ENCODE measurements around the gene RGS6. TPM values are rescaled to one million over a fixed set of nuclear protein-coding genes. Genes with fewer than 3 reads are reported as not detected.

The RGS6 gene
- total RNA-seq, 6 donors from 2014 or later, result 0.83 to 12.9 (median 2.2) TPM; not detected in 1

- 75 to 82% methylated on average over 4 to 5 of the region's 5 CpGs for WGBS, 2 donors
- Histone ChIP-seq H3K9me3 (no peaks in the 10 kb centered on the region), H3K4me1 (no peaks in the 10 kb centered on the region), H3K27me3 (no peaks in the 10 kb centered on the region), H3K36me3 (no peaks in the 10 kb centered on the region), H3K27ac (no peak overlapping the region), H3K4me3 (no peak overlapping the region)
- no peak for TF ChIP-seq POLR2A (IDR thresholded peaks at IDR 0.05)
- DNase-seq (no peak), ATAC-seq (ENCODE audit: low FRiP score in 2 of 2) (no peak)
These were observed 622.9 kb downstream of the RGS6 start for GRCh38 chr14:72554994-72555608.

- no peak for DNase-seq
- Histone ChIP-seq H3K4me3 (no peak overlapping the region), H3K9me3 (no peaks in the 10 kb centered on the region), H3K4me1 (no peaks in the 10 kb centered on the region), H3K27ac (no peak overlapping the region), H3K27me3 (no peaks in the 10 kb centered on the region), H3K36me3 (no peaks in the 10 kb centered on the region)
- no peak for TF ChIP-seq POLR2A (IDR thresholded peaks at IDR 0.05)
- TF ChIP-seq POLR2AphosphoS5 (IDR thresholded peaks at IDR 0.05), result no peak
- TF ChIP-seq CTCF (IDR thresholded peaks at IDR 0.05), result no peak
- no peak for TF ChIP-seq EP300 (IDR thresholded peaks at IDR 0.05)
- 84 to 92% methylated on average over 7 of the region's 7 CpGs for WGBS, 2 donors
- no peak for ATAC-seq (ENCODE audit: low FRiP score in 2 of 2)
These were observed 623.4 kb downstream of the RGS6 start for GRCh38 chr14:72555609-72556000.

- DNase-seq (no peak), ATAC-seq (ENCODE audit: low FRiP score in 2 of 2) (no peak)
- Histone ChIP-seq H3K36me3 (no peaks in the 10 kb centered on the region), H3K9me3 (no peaks in the 10 kb centered on the region), H3K27ac (no peak overlapping the region), H3K4me1 (no peaks in the 10 kb centered on the region), H3K4me3 (no peak overlapping the region), H3K27me3 (no peaks in the 10 kb centered on the region)
- TF ChIP-seq EP300 (IDR thresholded peaks at IDR 0.05), result no peak
- no peak for TF ChIP-seq POLR2A (IDR thresholded peaks at IDR 0.05)
- no peak for TF ChIP-seq CTCF (IDR thresholded peaks at IDR 0.05)
- no peak for TF ChIP-seq POLR2AphosphoS5 (IDR thresholded peaks at IDR 0.05)
- 92 to 96% methylated on average over 6 of the region's 6 CpGs for WGBS, 2 donors
These were observed 625.4 kb downstream of the RGS6 start for GRCh38 chr14:72557671-72558070.

- DNase-seq, result no peak
- no peak overlapping the region for H3K4me3 ChIP-seq
- TF ChIP-seq POLR2AphosphoS5 (IDR thresholded peaks at IDR 0.05) (no peak), EP300 (IDR thresholded peaks at IDR 0.05) (no peak), POLR2A (IDR thresholded peaks at IDR 0.05) (no peak), CTCF (IDR thresholded peaks at IDR 0.05) (no peak)
- no peaks in the 10 kb centered on the region for H3K36me3 ChIP-seq
- ATAC-seq (ENCODE audit: low FRiP score in 2 of 2), result no peak
- 71 to 86% methylated on average over 5 of the region's 5 CpGs for WGBS, 2 donors
- no peak overlapping the region for H3K27ac ChIP-seq
- H3K27me3 ChIP-seq, result no peaks in the 10 kb centered on the region
- no peaks in the 10 kb centered on the region for H3K4me1 ChIP-seq
- no peaks in the 10 kb centered on the region for H3K9me3 ChIP-seq
These were observed 626.5 kb downstream of the RGS6 start for GRCh38 chr14:72558721-72559120.

- DNase-seq, result no peak
- no peak for ATAC-seq (ENCODE audit: low FRiP score in 2 of 2)
- Histone ChIP-seq H3K27ac (no peak overlapping the region), H3K4me1 (no peaks in the 10 kb centered on the region), H3K4me3 (no peak overlapping the region), H3K27me3 (no peaks in the 10 kb centered on the region), H3K36me3 (no peaks in the 10 kb centered on the region), H3K9me3 (no peaks in the 10 kb centered on the region)
- no peak for TF ChIP-seq CTCF (IDR thresholded peaks at IDR 0.05)
- TF ChIP-seq POLR2A (IDR thresholded peaks at IDR 0.05), result no peak
- TF ChIP-seq POLR2AphosphoS5 (IDR thresholded peaks at IDR 0.05), result no peak
- no peak for TF ChIP-seq EP300 (IDR thresholded peaks at IDR 0.05)
- WGBS, 2 donors, result 66 to 79% methylated on average over 6 to 11 of the region's 11 CpGs
These were observed 627.0 kb downstream of the RGS6 start for GRCh38 chr14:72559202-72559601.
